ENCODE measurements around the gene POC1A.

DNA sequence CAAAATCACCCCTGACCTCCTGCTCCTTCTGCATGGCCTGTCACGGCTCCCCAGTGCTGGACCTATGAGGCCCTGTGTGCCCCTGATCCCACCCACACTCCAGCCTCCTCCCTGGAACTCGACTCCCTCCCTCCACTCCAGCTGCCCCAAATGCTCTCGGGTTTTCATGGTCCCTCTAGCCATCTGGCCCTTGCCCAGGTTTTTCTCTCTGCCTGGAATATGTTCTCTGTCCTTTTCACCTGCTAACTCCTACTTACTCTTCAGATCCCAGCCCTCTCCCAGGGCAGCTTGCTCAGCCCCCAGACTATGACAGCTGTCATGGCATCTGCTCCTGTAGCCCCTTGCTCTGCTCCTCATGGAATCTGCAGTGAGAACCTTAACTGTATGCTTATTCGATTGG is 128.2 kb downstream of the POC1A start:
- TF ChIP-seq, protein P1, sequence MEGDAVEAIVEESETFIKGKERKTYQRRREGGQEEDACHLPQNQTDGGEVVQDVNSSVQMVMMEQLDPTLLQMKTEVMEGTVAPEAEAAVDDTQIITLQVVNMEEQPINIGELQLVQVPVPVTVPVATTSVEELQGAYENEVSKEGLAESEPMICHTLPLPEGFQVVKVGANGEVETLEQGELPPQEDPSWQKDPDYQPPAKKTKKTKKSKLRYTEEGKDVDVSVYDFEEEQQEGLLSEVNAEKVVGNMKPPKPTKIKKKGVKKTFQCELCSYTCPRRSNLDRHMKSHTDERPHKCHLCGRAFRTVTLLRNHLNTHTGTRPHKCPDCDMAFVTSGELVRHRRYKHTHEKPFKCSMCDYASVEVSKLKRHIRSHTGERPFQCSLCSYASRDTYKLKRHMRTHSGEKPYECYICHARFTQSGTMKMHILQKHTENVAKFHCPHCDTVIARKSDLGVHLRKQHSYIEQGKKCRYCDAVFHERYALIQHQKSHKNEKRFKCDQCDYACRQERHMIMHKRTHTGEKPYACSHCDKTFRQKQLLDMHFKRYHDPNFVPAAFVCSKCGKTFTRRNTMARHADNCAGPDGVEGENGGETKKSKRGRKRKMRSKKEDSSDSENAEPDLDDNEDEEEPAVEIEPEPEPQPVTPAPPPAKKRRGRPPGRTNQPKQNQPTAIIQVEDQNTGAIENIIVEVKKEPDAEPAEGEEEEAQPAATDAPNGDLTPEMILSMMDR (conservative IDR thresholded peaks at IDR 0.05; ENCODE audit: low read depth, low read length): no peak
- TF ChIP-seq EZH2 (IDR thresholded peaks at IDR 0.05; ENCODE audit: borderline replicate concordance, low read depth, low read length, poor library complexity, severe bottlenecking): no peak

All from A673 (cell line).